NT2/D1 (cell line): Measurements from ENCODE around the gene PGR.

ENCODE experiments used
- DNase-seq: peaks from one replicate; pipeline ENCODE4 v3.0.0-alpha.2; 2011; ENCODE audit warnings: low read depth, low spot score
- H3K27me3 ChIP-seq: 2 replicates; pipeline ENCODE4 v1.6.0; 2011; ENCODE audit warnings: mild to moderate bottlenecking; ENCODE audit not compliant: insufficient read length, insufficient read depth
- H3K36me3 ChIP-seq: 2 replicates; pipeline ENCODE4 v1.6.1; 2011; ENCODE audit warnings: mild to moderate bottlenecking, low read length, mixed read lengths; ENCODE audit not compliant: insufficient read depth, insufficient read length
- H3K4me1 ChIP-seq: 2 replicates; pipeline ENCODE4 v1.5.1; 2011; ENCODE audit not compliant: insufficient read depth, insufficient read length
- H3K4me3 ChIP-seq: 2 replicates; pipeline ENCODE4 v1.5.1; 2011; ENCODE audit warnings: low read depth; ENCODE audit not compliant: insufficient read length
- H3K9ac ChIP-seq: 2 replicates; pipeline ENCODE4 v1.6.0; 2011; ENCODE audit warnings: low read depth; ENCODE audit not compliant: insufficient read length
- H3K9me3 ChIP-seq: 2 replicates; pipeline ENCODE4 v1.5.1; 2011; ENCODE audit warnings: mild to moderate bottlenecking, low read length; ENCODE audit not compliant: insufficient read depth
- SUZ12 ChIP-seq: IDR thresholded peaks from 2 replicates; pipeline ENCODE4 v1.6.1; 2011; ENCODE audit not compliant: insufficient read length, insufficient read depth; ENCODE audit errors: extremely low read depth
- YY1 ChIP-seq: IDR thresholded peaks from 2 replicates; pipeline ENCODE4 v1.6.1; 2011; ENCODE audit not compliant: insufficient read length, insufficient read depth
- ZNF274 ChIP-seq: IDR thresholded peaks from 2 replicates; pipeline ENCODE4 v1.6.1; 2011; ENCODE audit warnings: mild to moderate bottlenecking, low read depth, low read length

The PGR gene

DNA sequence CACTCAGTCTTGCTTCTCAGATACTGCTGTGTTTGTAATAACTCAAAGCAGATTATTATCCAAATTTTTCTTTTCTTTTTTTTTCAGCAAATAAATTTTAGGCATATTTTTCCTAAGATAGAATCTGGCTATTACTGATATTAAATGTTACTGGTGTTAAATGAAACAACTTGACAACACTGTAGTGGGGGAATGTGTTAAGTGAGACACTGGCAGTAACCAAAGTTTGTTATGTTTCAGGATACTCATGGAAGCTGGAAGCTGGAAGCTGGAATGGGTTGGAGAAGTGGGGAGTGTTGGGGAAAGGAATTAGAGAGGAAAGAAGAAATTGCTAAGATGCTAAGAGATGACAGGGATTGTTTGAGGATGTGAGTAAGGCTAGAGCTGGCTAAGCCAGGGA, 24.9 kb downstream of the PGR start:
- Histone ChIP-seq H3K4me3 (no peak overlapping the region), H3K27me3 (no peaks in the 10 kb centered on the region), H3K4me1 (no peaks in the 10 kb centered on the region), H3K36me3 (no peaks in the 10 kb centered on the region), H3K9ac (no peak overlapping the region), H3K9me3 (no peaks in the 10 kb centered on the region)
- no peak for TF ChIP-seq SUZ12
- no peak for TF ChIP-seq ZNF274
- no peak for TF ChIP-seq YY1
- DNase-seq: no peak

DNA sequence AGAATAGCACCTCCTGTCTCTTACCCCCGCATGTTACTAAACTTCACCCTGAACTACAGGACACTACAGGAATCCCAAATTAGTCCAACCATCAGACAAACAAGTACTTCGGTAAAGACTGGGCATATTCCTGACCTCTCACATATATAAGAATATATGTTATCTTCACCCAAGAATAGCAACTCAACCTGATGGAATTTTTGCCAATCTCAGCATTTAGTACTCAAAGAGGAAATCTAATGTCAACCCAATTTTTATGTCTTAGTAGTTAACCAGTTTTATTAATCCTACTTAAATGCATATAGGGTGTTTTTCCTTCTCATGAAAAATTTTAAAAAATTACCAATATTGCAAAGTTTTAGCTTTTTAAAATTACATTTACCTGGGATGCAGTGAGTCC, 26.2 kb downstream of the PGR start:
- H3K36me3 ChIP-seq: no peaks in the 10 kb centered on the region
- no peak overlapping the region for H3K9ac ChIP-seq
- TF ChIP-seq YY1 (no peak), ZNF274 (no peak), SUZ12 (no peak)
- no peaks in the 10 kb centered on the region for H3K9me3 ChIP-seq
- no peak for DNase-seq
- no peak overlapping the region for H3K4me3 ChIP-seq
- H3K27me3 ChIP-seq: no peaks in the 10 kb centered on the region
- no peaks in the 10 kb centered on the region for H3K4me1 ChIP-seq

DNA sequence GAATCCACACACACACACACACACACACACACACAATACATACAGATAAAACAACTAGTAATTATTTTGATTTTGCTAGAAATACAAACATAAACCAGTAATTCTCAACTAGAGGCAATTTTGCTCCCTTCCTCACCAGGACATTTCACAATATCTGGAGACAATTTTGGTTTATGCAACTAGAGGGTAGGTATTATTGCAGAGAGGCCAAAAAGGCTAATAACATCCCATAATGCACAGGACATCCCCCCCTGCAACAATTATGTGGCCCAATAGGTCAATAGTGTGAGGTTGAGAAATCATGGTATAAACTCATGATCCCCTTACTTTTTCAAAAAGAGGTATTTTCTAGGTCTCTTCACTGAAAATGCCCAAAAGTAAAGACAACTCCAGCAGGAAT, 29.0 kb downstream of the PGR start:
- TF ChIP-seq YY1 (no peak), ZNF274 (no peak), SUZ12 (no peak)
- Histone ChIP-seq H3K9me3 (no peaks in the 10 kb centered on the region), H3K4me1 (no peaks in the 10 kb centered on the region), H3K36me3 (no peaks in the 10 kb centered on the region), H3K4me3 (no peak overlapping the region), H3K9ac (no peak overlapping the region), H3K27me3 (no peaks in the 10 kb centered on the region)
- no peak for DNase-seq

- Histone ChIP-seq H3K9ac (no peak overlapping the region), H3K27me3 (no peaks in the 10 kb centered on the region), H3K4me3 (no peak overlapping the region), H3K4me1 (no peaks in the 10 kb centered on the region), H3K9me3 (no peaks in the 10 kb centered on the region), H3K36me3 (no peaks in the 10 kb centered on the region)
- TF ChIP-seq SUZ12: no peak
- no peak for TF ChIP-seq YY1
- no peak for TF ChIP-seq ZNF274
- DNase-seq: no peak
Measured at GRCh38 chr11:101096036-101096704, 33.4 kb downstream of the PGR start.

- TF ChIP-seq SUZ12: no peak
- TF ChIP-seq ZNF274: no peak
- TF ChIP-seq YY1: no peak
- Histone ChIP-seq H3K4me1 (no peaks in the 10 kb centered on the region), H3K4me3 (no peak overlapping the region), H3K9me3 (no peaks in the 10 kb centered on the region), H3K27me3 (no peaks in the 10 kb centered on the region), H3K36me3 (no peaks in the 10 kb centered on the region), H3K9ac (no peak overlapping the region)
- DNase-seq: no peak
Measured at GRCh38 chr11:101091781-101092180, 37.8 kb downstream of the PGR start.

GRCh38 chr11:101090679-101091270, 38.8 kb downstream of the PGR start:
- H3K27me3 ChIP-seq: no peaks in the 10 kb centered on the region
- H3K9me3 ChIP-seq: no peaks in the 10 kb centered on the region
- H3K4me3 ChIP-seq: no peak overlapping the region
- no peaks in the 10 kb centered on the region for H3K4me1 ChIP-seq
- H3K36me3 ChIP-seq: no peaks in the 10 kb centered on the region
- no peak for TF ChIP-seq ZNF274
- no peak for TF ChIP-seq YY1
- no peak for TF ChIP-seq SUZ12
- H3K9ac ChIP-seq: no peak overlapping the region
- no peak for DNase-seq

DNA sequence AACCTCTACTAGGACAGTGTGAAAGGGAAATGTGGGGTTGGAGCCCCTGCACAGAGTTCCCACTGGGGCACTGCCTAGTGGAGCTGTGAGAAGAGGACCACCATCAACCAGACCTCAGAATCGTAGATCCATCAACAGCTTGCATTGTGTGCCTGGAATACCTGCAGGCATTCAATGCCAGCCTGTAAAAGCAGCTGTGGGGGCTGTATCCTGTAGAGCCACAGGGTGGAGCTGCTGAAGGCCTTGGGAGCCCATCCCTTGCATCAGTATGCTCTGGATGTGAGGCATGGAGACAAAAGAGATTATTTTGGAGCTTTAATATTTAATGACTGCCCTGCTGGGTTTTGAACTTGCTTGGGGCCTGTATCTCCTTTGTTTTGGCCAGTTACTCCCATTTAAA, 46.3 kb downstream of the PGR start:
- H3K36me3 ChIP-seq: no peaks in the 10 kb centered on the region
- no peak overlapping the region for H3K9ac ChIP-seq
- no peak overlapping the region for H3K4me3 ChIP-seq
- TF ChIP-seq ZNF274 (no peak), SUZ12 (no peak), YY1 (no peak)
- no peaks in the 10 kb centered on the region for H3K4me1 ChIP-seq
- no peaks in the 10 kb centered on the region for H3K27me3 ChIP-seq
- peaks cover 27% of the 10 kb centered on the region; the same call in 1 of the 2 replicates for H3K9me3 ChIP-seq
- no peak for DNase-seq
